HFFc6 (cell line): Measurements from ENCODE around the gene RABGAP1L. TPM values are rescaled to one million over a fixed set of nuclear protein-coding genes. Genes with fewer than 3 reads are reported as not detected.

ENCODE experiments used
- DNase-seq: peaks from one replicate; pipeline ENCODE4 v3.0.0-alpha.2; 2018
- H3K27ac Mint-ChIP-seq: 2 replicates; pipeline ENCODE4 v1.8.0; 2020; ENCODE audit warnings: mild to moderate bottlenecking, mixed read lengths
- H3K27me3 Mint-ChIP-seq: 2 replicates; pipeline ENCODE4 v1.8.0; 2021; ENCODE audit warnings: mild to moderate bottlenecking, moderate library complexity, mixed read lengths; ENCODE audit not compliant: insufficient read depth
- H3K36me3 Mint-ChIP-seq: 2 replicates; pipeline ENCODE4 v1.8.0; 2021; ENCODE audit warnings: low read depth, mixed read lengths
- H3K4me1 Mint-ChIP-seq: 2 replicates; pipeline ENCODE4 v1.8.0; 2020; ENCODE audit warnings: low read depth, mixed read lengths
- H3K4me3 Mint-ChIP-seq: 2 replicates; pipeline ENCODE4 v1.8.0; 2020; ENCODE audit warnings: mild to moderate bottlenecking, moderate library complexity, mixed read lengths
- H3K9me3 Mint-ChIP-seq: 2 replicates; pipeline ENCODE4 v1.8.0; 2020; ENCODE audit warnings: mild to moderate bottlenecking, mixed read lengths
- CTCF ChIP-seq: fragments of 200-600 bp; sonication (generic); IDR thresholded peaks from 2 replicates; pipeline ENCODE4 v1.5.0; 2021; ENCODE audit warnings: antibody characterized with exemption, mild to moderate bottlenecking
- total RNA-seq, 6 experiments: library from RNA; stranded (reverse); fragmentation: NEBNext Ultra II Directional; extraction: Animal tissue kit (Norgen Biotek cat#: 25700); gene quantifications; 2 replicates in 1 of 6; 3 replicates in 5 of 6; pipeline ENCODE4 v1.2.3, GENCODE V29; 2021

RABGAP1L gene
- total RNA-seq, 6 experiments from 2014 or later: 14.5 to 16.9 (median 16.0) TPM

GRCh38 chr1:174448531-174448883 lies 289.2 kb downstream of the RABGAP1L start:
- peaks cover 2% of the 10 kb centered on the region; the same call in 1 of the 2 replicates for H3K27me3 Mint-ChIP-seq
- no peak for TF ChIP-seq CTCF
- H3K36me3 Mint-ChIP-seq: no peaks in the 10 kb centered on the region
- H3K27ac Mint-ChIP-seq: no peak overlapping the region
- no peaks in the 10 kb centered on the region for H3K4me1 Mint-ChIP-seq
- H3K9me3 Mint-ChIP-seq: no peaks in the 10 kb centered on the region
- no peak for DNase-seq
- H3K4me3 Mint-ChIP-seq: no peak overlapping the region

GRCh38 chr1:174448974-174449373 lies 289.7 kb downstream of the RABGAP1L start:
- no peaks in the 10 kb centered on the region for H3K36me3 Mint-ChIP-seq
- H3K4me1 Mint-ChIP-seq: no peaks in the 10 kb centered on the region
- peaks cover 2% of the 10 kb centered on the region; the same call in 1 of the 2 replicates for H3K27me3 Mint-ChIP-seq
- DNase-seq: no peak
- no peaks in the 10 kb centered on the region for H3K9me3 Mint-ChIP-seq
- no peak overlapping the region for H3K4me3 Mint-ChIP-seq
- no peak for TF ChIP-seq CTCF
- H3K27ac Mint-ChIP-seq: no peak overlapping the region

GRCh38 chr1:174451408-174451807 lies 292.1 kb downstream of the RABGAP1L start:
- TF ChIP-seq CTCF: no peak
- no peaks in the 10 kb centered on the region for H3K27me3 Mint-ChIP-seq
- DNase-seq: no peak
- H3K4me3 Mint-ChIP-seq: no peak overlapping the region
- no peaks in the 10 kb centered on the region for H3K4me1 Mint-ChIP-seq
- no peak overlapping the region for H3K27ac Mint-ChIP-seq
- H3K36me3 Mint-ChIP-seq: no peaks in the 10 kb centered on the region
- H3K9me3 Mint-ChIP-seq: no peaks in the 10 kb centered on the region

- Mint-ChIP-seq H3K4me3 (no peak overlapping the region), H3K27me3 (no peaks in the 10 kb centered on the region), H3K27ac (no peak overlapping the region), H3K36me3 (no peaks in the 10 kb centered on the region), H3K4me1 (peaks cover 10% of the 10 kb centered on the region), H3K9me3 (no peaks in the 10 kb centered on the region)
- no peak for DNase-seq
- TF ChIP-seq CTCF: no peak
These were observed 306.5 kb downstream of the RABGAP1L start for GRCh38 chr1:174465855-174466254.

DNA sequence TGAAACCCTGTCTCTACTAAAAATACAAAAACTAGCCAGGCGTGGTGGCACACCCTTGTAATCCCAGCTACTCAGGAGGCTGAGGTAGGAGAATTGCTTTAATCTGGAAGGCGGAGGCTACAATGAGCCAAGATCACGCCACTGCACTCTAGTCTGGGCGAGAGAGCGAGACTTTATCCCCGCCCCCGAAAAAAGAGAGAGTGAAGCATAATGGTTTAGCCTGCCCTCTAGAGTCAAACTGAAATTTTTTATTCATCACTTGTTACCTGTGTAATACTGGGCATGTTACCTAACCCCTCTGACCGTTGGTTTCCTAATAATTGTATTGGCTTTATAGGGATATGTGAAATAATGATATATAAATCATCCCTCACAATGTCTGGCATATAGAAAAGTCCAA lies 307.3 kb downstream of the RABGAP1L start:
- no peak for DNase-seq
- TF ChIP-seq CTCF: no peak
- Mint-ChIP-seq H3K27me3 (no peaks in the 10 kb centered on the region), H3K4me1 (peaks cover 10% of the 10 kb centered on the region), H3K36me3 (no peaks in the 10 kb centered on the region), H3K27ac (no peak overlapping the region), H3K9me3 (no peaks in the 10 kb centered on the region), H3K4me3 (no peak overlapping the region)

GRCh38 chr1:174469052-174469451 lies 309.7 kb downstream of the RABGAP1L start:
- Mint-ChIP-seq H3K9me3 (no peaks in the 10 kb centered on the region), H3K4me3 (no peak overlapping the region), H3K36me3 (no peaks in the 10 kb centered on the region), H3K27ac (no peak overlapping the region), H3K27me3 (no peaks in the 10 kb centered on the region), H3K4me1 (peaks cover 10% of the 10 kb centered on the region)
- TF ChIP-seq CTCF: no peak
- no peak for DNase-seq
